ENCODE measurements around the gene CBX3.
"Not testable (repeated sequence)": the region's sequence is repeated elsewhere in the genome, so short reads cannot be mapped to it uniquely, and the experiment has no call there.

Gene CBX3

DNA sequence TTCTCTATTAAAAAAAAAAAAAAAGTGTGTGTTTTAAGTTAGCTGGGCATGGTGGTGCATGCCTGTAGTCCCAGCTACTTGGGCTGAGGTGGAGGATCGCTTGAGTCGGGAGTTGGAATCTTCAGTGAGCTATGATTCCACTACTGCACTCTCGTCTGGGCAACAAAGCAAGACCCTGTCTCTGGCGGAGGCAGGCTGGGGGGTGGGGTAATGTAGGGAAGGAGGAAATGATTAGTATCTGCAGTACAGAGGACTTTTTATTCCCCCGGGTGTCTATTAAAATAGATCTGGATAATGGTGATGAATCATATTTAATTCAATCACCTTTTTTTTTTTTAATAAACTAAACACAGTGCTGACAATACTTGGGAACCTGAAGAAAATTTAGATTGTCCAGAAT, 6.5 kb downstream of the CBX3 start:
- no peak for DNase-seq

DNA sequence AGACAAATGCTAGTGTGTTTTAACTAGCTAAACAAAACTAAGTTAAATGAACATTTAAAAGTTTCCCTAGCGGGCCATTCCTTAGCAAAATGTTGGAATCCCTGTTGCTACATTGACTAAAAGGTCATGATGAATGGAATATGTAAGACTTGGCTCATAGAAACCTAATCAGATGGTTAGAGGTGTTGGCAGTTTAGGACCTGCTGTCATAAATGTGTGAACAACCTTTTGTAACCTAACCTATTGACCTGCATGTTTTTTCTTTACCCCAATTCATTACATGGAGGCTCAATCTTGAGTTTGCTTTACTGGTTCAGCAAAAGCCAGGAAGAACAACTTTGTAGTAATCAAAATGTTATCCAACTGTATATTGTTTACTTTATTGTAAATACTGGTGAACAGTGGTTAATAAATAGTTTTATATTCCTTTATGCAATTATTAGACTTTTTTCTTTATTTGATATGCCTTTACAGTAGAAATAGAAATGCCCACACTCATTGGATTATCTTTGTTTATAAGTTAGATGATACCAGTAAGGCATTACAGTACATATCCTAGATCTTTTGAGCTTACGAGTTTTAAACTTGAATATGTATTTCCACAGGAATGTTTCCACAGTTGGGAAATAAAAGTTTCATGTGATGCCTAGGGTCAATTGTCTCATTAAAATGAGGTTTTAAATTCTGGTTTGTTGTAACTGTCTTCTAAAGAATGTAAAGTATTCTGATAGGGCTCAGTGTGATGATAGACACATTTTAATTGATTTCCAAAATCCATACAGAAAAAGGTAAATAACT, 11.6 kb downstream of the CBX3 start:
- DNase-seq: no peak

DNA sequence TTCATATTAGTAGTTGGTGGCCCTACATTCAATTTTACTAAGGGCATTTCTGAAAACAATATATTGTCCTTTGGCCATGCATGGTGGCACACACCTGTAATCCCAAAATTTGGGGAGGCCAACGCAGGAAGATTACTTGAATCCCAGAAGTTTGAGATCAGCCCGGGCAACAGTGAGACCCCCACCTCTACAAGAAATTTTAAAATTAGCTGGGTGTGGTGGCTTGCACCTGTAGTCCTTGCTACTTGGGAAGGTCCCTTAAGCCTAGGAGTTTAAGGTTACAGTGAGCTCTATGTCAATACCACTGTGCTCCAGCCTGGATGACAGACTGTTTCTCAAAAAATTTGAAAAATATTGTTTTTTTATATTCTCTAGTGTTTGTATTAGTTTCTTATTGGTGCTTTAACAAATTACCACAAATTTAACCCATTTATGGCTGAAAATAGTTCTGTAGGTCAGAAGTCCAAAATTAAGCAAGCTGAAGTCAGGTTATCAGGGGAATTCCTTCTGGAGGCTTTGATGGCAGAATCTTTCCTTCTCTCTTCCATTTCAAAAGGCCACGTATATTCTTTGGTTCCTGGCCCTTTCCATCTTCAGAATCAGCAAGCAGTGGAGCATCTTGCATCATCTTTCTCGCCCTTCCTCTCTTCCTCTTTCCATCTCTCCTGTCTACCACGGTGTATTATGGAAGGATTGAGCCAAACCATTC, 12.4 kb downstream of the CBX3 start:
- DNase-seq: no peak

DNA sequence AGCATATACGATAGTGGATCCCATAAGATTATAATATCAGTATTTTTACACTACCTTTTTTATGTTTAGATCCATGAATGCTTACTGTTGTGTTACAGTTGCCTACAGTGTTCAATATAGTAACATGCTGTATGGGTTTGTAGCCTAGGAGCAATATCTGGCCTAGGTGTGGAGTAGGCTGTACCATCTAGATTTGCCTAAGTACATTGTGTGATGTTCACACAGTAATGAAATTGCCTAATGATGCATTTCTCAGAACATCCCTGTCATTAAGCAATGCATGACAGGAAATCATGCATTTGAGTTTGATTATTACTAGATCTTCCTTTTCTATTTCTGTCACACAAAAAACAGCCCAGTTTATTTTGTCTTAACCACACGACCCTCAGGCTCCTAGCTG, 14.5 kb downstream of the CBX3 start:
- no peak for DNase-seq

DNA sequence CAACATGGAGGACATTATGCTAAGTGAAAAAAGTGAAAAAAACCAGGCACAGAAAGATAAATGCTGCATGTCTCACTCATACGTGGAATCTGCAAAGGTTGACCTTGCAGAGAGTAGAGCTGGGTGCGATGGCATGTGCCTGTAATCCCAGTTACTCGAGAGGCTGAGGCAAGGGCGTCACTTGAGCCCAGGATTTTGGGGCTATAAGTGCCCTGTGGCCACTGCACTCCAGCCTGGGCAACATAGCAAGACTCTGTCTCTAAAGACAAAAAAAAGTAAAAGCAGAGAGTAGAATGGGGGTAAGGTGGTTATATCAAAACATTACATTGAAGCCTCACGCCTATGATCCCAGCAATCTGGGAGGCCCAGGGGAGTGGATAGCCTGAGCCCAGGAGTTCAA, 22.8 kb downstream of the CBX3 start:
- DNase-seq: no peak

DNA sequence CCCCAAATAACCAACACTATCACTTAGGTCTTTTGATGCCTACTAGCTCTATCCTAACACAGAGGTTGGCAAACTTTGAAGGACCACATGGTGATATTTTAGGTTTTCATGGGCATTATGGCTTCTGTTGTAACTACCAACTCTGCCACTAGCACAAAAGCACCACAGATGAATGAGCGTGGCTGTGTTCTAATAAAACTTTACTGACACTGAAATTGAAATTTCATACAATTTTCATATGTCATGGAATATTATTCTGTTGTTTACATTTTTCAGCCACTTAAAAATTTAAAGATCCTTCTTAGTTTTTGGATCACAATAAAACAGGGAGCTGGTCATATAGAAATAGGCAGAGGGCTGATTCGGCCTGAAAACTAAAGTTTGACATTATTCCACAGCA, 26.4 kb downstream of the CBX3 start:
- no peak for DNase-seq

DNA sequence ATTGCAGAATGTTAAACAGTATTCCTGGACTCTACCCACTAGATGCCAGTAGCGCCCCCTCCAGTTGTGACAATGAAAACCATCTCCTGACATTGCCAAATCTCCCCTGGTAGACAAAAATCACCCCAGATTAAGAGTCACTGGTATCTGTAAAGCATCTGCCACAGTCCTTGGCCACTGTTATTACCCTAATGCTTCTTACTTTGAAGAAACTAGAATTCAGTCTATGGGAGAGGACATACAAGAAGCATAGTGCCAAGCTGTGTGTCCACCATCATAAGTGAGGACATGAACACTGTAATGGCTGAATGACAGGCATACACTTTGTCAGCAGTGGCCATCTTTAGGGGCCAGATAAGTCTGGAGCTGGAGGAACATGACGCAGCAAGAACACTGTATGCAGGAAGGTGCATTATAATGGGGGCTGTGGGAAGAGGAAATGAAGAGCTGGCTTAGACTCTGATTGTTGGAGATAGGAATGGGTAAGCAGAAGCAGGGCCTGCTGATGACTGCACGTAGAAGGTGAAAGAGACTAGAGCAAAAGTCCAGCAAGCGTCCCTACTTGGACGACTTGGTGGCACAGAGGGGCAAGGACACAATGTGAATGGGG, 32.5 kb downstream of the CBX3 start:
- no peak for DNase-seq

DNA sequence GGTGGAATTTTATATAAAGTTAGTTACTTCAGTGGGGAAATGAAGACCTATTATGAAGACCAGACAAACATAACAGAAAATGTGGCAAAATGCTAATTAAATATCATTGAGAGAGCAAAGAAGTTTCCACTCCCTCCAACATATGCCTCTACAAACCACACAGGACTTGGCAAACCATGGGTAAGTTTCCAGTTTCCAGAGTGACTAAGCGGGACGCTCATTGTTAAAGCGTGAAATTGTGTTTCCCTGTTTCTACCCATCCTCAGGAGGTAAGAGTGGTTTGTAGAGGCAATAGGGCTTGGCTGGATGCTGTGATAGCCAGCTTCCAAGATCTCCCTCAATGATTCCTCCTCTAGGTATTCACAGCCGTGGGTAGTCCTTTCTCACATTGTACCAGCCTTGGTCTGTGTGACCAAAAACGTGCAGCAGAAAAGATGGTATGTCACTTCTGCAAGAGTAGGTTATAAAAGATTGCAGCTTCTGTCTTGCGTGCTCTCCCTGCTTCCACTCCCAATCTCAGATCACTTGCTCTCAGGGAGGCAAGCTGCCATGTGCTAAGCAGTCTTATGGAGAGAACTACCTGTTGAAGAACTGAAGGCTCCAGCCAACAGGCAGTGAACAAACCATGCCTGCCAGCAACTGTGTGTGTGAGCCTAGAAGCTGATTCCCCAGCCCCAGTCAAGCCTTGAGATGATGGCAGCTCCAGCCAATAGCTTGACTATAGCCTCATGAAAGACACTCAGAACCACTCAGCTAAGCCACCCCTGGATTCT, 35.7 kb downstream of the CBX3 start:
- DNase-seq: no peak

DNA sequence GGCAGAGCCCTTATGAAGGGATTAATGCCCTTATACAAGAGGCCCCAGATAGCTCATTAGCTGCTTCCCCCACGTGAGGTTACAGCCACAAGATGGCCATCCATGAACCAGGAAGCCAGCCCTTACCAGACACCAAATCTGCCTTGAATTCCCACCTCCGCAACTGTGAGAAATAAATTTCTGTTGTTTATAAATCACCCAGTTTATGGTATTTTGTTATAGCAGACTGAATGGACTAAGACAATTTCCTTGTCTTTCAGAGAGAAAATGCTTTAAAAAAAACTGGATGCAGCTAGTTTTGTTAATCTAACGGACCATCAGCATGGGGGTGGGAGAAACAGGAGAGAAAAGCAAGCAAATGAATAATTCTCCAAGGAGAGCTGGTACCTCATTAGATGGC, 36.5 kb downstream of the CBX3 start:
- DNase-seq: no peak

DNA sequence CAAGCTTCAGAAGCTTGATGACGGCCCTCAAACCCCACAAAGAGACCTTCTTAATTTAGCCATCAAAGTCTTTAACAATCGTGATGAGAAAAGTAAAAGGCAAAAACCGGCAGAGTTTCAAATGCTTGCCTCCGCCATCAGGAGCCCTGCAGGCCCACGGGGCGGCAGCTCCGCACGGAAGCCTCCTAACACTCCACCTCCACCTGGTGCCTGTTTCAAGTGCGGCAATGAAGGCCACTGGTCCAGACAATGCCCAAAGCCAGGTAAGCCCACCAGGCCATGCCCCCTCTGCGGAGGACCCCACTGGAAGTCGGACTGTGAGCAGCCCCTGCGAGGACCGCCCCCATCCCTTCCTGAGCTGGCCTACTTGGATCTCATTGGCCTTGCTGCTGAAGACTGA, 43.6 kb downstream of the CBX3 start:
- DNase-seq: no peak

DNA sequence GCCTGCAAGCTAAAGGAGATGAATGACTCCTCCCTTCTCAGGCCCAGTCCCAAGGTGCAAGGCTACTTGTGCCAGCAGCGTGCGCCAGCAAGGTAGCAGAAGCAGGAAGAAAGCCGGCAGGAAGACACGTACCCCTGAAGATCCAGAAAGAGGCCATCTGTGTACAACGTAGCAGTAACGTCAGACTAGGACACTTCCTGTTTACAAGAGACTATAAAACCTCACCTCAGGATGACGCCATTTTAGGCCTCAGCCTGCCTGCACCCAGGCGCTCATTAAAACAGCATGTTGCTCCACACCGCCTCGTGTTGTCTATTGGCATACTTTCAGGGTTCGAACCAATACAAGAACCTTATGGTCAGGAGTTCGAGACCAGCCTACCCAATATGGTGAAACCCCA, 48.7 kb downstream of the CBX3 start:
- no peak for DNase-seq

DNA sequence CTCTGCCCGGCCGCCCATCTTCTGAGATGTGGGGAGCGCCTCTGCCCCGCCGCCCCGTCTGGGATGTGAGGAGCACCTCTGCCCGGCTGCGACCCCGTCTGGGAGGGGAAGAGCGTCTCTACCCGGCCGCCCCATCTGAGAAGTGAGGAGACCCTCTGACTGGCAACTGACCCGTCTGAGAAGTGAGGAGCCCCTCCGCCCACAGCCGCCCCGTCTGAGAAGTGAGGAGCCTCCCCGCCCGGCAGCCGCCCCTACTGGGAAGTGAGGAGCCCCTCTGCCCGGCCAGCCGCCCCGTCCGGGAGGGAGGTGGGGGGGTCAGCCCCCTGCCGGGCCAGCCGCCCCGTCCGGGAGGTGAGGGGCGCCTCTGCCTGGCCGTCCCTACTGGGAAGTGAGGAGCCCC, 60.3 kb downstream of the CBX3 start:
- DNase-seq: not testable (repeated sequence)

All from activated gamma-delta T cell (primary cell).